Measurements from ENCODE around the gene TJP3.
"Not testable (repeated sequence)": the region's sequence is repeated elsewhere in the genome, so short reads cannot be mapped to it uniquely, and the experiment has no call there.

Gene TJP3

GRCh38 chr19:3750211-3750610, 42.0 kb downstream of the TJP3 start:
- no peak overlapping the region for H3K4me3 ChIP-seq (ENCODE audit: low read depth, low read length)
- no peak overlapping the region for H3K9ac ChIP-seq
- H3K27me3 ChIP-seq (ENCODE audit: control insufficient read depth, insufficient read depth, low read length) = no peaks in the 10 kb centered on the region
- H3K79me2 ChIP-seq = no peaks in the 10 kb centered on the region
- H2AFZ ChIP-seq = no peak overlapping the region
- no peak overlapping the region for H3K27ac ChIP-seq
- TF ChIP-seq, protein P1, sequence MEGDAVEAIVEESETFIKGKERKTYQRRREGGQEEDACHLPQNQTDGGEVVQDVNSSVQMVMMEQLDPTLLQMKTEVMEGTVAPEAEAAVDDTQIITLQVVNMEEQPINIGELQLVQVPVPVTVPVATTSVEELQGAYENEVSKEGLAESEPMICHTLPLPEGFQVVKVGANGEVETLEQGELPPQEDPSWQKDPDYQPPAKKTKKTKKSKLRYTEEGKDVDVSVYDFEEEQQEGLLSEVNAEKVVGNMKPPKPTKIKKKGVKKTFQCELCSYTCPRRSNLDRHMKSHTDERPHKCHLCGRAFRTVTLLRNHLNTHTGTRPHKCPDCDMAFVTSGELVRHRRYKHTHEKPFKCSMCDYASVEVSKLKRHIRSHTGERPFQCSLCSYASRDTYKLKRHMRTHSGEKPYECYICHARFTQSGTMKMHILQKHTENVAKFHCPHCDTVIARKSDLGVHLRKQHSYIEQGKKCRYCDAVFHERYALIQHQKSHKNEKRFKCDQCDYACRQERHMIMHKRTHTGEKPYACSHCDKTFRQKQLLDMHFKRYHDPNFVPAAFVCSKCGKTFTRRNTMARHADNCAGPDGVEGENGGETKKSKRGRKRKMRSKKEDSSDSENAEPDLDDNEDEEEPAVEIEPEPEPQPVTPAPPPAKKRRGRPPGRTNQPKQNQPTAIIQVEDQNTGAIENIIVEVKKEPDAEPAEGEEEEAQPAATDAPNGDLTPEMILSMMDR (IDR thresholded peaks at IDR 0.05) = no peak
- H3K4me2 ChIP-seq (ENCODE audit: low read length) = no peak overlapping the region
- no peaks in the 10 kb centered on the region for H3K4me1 ChIP-seq
- H3K36me3 ChIP-seq (ENCODE audit: control insufficient read depth, insufficient read depth, low read length) = no peaks in the 10 kb centered on the region
- H3K9me3 ChIP-seq (ENCODE audit: control insufficient read depth, low read length) = no peaks in the 10 kb centered on the region

GRCh38 chr19:3751236-3751635, 43.1 kb downstream of the TJP3 start:
- Histone ChIP-seq H3K9ac (no peak overlapping the region), H3K4me3 (ENCODE audit: low read depth, low read length) (no peak overlapping the region), H3K27ac (no peak overlapping the region), H3K36me3 (ENCODE audit: control insufficient read depth, insufficient read depth, low read length) (no peaks in the 10 kb centered on the region), H3K9me3 (ENCODE audit: control insufficient read depth, low read length) (no peaks in the 10 kb centered on the region), H3K79me2 (no peaks in the 10 kb centered on the region), H3K4me1 (no peaks in the 10 kb centered on the region), H2AFZ (no peak overlapping the region), H3K4me2 (ENCODE audit: low read length) (no peak overlapping the region), H3K27me3 (ENCODE audit: control insufficient read depth, insufficient read depth, low read length) (no peaks in the 10 kb centered on the region)
- TF ChIP-seq, protein P1 (IDR thresholded peaks at IDR 0.05) = no peak

DNA sequence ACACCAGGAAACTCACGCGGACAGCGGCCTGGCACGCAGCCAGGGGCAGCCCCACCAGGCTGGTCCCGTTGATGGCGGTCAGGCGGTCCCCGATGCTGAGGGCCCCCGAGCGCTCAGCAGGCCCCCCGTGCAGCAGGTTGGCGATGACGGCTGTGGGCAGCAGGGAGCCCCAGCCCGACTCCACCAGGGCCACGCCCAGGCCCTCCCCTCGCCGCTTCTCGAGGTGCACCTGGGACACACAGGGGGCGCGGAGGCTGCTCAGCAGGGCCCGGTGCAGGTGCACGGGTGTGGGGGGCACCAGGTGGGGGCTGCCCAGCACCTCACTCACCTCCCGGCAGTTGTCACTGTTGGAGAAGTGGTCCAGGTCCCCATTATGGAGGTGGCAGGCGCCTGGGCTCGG, 44.3 kb downstream of the TJP3 start:
- H3K4me2 ChIP-seq (ENCODE audit: low read length) = no peak overlapping the region
- H3K4me1 ChIP-seq = no peaks in the 10 kb centered on the region
- H3K9me3 ChIP-seq (ENCODE audit: control insufficient read depth, low read length) = no peaks in the 10 kb centered on the region
- TF ChIP-seq, protein P1 (IDR thresholded peaks at IDR 0.05) = no peak
- H3K27me3 ChIP-seq (ENCODE audit: control insufficient read depth, insufficient read depth, low read length) = no peaks in the 10 kb centered on the region
- no peaks in the 10 kb centered on the region for H3K36me3 ChIP-seq (ENCODE audit: control insufficient read depth, insufficient read depth, low read length)
- H3K4me3 ChIP-seq (ENCODE audit: low read depth, low read length) = no peak overlapping the region
- H3K27ac ChIP-seq = no peak overlapping the region
- no peaks in the 10 kb centered on the region for H3K79me2 ChIP-seq
- no peak overlapping the region for H2AFZ ChIP-seq
- no peak overlapping the region for H3K9ac ChIP-seq

DNA sequence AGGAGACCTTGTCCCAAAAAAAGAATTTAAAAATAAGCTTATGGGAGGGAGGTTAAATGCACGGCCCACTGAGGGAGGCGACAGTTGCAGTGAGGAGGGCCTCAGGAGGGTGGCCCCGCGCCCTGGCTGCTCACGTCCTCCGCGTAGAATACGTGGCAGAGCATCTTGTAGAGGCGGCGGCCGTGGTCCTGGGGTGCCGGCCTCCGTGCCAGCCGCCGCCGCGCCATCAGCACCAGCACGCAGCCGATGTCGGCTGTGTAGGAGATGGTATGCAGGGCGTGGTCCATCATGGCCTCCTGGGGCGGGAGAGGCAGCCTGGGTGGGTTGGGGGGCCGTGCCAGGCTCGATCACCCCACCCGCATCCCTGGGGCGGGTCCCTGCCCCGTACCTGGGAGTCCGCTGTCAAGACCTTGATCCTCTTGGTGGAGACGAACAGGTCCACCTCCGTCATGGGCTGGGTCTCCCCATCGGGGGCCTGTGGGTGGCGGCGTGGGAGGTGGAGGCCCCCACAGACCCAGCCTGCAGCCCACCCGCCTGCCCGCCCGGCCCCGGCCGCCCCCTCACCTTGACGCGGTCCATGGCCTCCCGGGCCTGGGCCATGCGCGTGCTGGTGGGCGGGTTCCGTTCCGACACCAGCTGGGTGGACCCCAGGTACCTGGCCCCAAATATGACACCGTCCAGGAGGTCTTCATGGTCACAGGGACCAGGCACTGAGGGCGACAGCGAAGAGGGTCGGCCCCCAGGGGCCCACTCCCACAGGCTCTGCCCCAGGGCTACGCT, 45.6 kb downstream of the TJP3 start:
- TF ChIP-seq, protein P1 (IDR thresholded peaks at IDR 0.05) = no peak

GRCh38 chr19:3757705-3758104, 49.5 kb downstream of the TJP3 start:
- H3K36me3 ChIP-seq (ENCODE audit: control insufficient read depth, insufficient read depth, low read length) = not testable (repeated sequence)

More for the DNA sequence above, 45.6 kb downstream of the TJP3 start:
- no peak overlapping the region for H3K4me2 ChIP-seq (ENCODE audit: low read length)
- no peak overlapping the region for H2AFZ ChIP-seq
- H3K4me1 ChIP-seq = no peaks in the 10 kb centered on the region
- no peaks in the 10 kb centered on the region for H3K79me2 ChIP-seq
- H3K36me3 ChIP-seq (ENCODE audit: control insufficient read depth, insufficient read depth, low read length) = no peaks in the 10 kb centered on the region
- no peak overlapping the region for H3K27ac ChIP-seq
- H3K4me3 ChIP-seq (ENCODE audit: low read depth, low read length) = no peak overlapping the region
- no peak overlapping the region for H3K9ac ChIP-seq
- H3K27me3 ChIP-seq (ENCODE audit: control insufficient read depth, insufficient read depth, low read length) = no peaks in the 10 kb centered on the region
- no peaks in the 10 kb centered on the region for H3K9me3 ChIP-seq (ENCODE audit: control insufficient read depth, low read length)

GRCh38 chr19:3758297-3758696, 50.1 kb downstream of the TJP3 start:
- not testable (repeated sequence) for H3K9me3 ChIP-seq (ENCODE audit: control insufficient read depth, low read length); H3K4me3 ChIP-seq (ENCODE audit: low read depth, low read length); H3K9ac ChIP-seq; H2AFZ ChIP-seq; H3K79me2 ChIP-seq; H3K27ac ChIP-seq; H3K4me2 ChIP-seq (ENCODE audit: low read length); H3K36me3 ChIP-seq (ENCODE audit: control insufficient read depth, insufficient read depth, low read length); H3K4me1 ChIP-seq; H3K27me3 ChIP-seq (ENCODE audit: control insufficient read depth, insufficient read depth, low read length)

More at GRCh38 chr19:3757705-3758104, 49.5 kb downstream of the TJP3 start:
- not testable (repeated sequence) for H3K79me2 ChIP-seq; H3K4me2 ChIP-seq (ENCODE audit: low read length); H3K9me3 ChIP-seq (ENCODE audit: control insufficient read depth, low read length); H3K9ac ChIP-seq; H3K27me3 ChIP-seq (ENCODE audit: control insufficient read depth, insufficient read depth, low read length); H2AFZ ChIP-seq; H3K4me3 ChIP-seq (ENCODE audit: low read depth, low read length); H3K4me1 ChIP-seq; H3K27ac ChIP-seq
